CD4-positive, alpha-beta T cell treated with Interleukin-15 for 1 hour (primary cell): ENCODE results near the gene PEX3.
A peak's percentile ranks its signal among the peaks of the same experiment; 100 is the strongest.
"Not testable (repeated sequence)": the region's sequence is repeated elsewhere in the genome, so short reads cannot be mapped to it uniquely, and the experiment has no call there.

Experiments used
- DNase-seq: peaks from one replicate; pipeline ENCODE4 v3.0.0-alpha.2; 2020

PEX3 gene

DNA sequence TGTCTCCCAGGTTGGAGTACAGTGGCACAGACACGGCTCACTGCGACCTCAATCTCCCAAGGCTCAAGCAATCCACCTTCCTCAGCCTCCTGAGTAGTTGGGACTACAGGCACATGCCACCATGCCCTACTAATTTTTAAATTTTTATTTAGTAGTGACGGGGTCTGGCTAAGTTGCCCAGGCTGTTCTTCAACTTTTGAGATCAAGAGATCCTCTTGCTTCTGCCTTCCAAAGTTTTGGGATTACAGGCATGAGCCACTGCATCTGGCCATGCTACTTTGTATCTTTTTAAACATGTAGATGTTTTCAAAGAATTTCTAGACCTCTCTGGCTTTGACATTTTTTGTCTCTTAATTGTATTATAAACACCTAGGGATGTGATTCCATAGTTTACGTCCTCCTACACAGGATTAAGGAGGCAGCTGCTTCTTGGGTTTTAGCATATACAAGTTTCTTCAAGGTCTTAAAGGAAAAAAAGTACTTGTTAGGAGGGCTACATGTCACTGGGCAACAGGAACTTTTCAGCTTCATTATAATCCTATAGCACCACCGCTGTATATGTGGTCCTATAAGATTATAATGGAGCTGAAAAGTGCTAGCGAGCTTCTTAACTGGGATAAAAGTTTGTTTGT, 1.4 kb upstream of the PEX3 start:
- DNase-seq = no peak

DNA sequence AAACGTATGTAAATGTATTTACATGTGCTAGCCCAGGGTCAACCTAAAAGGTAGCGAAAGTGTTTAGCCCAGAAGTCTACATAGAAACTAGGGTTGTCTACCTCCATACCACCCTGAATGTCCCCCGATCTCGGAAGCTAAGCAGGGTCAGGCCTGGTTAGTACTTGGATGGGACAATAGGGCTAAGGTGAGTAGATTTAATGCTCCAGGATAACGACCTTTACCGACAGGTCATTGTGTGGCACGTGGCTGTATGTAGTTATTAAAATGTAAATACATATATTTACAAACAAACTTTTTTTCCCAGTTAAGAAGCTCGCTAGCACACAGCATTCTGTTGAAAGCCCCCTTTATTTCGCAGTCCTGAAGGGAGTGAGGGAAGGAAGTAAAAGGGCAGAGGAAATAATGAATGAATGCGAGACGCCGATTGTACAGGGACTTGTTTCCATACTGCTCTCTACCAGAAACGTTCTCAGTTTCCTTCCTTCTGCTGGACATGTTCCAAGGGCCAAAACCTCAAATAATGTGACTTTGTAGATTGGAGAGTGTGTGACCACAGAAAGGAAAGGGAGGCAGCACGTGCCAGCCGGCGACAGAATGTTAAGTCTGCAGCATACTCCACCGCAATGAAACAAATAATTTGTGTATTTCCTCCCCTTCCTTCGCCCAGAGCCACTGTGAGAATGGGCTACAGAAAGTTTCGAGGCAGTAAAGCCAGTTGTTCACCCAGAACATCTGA, 722 bp upstream of the PEX3 start:
- peak; percentile 38 for DNase-seq

DNA sequence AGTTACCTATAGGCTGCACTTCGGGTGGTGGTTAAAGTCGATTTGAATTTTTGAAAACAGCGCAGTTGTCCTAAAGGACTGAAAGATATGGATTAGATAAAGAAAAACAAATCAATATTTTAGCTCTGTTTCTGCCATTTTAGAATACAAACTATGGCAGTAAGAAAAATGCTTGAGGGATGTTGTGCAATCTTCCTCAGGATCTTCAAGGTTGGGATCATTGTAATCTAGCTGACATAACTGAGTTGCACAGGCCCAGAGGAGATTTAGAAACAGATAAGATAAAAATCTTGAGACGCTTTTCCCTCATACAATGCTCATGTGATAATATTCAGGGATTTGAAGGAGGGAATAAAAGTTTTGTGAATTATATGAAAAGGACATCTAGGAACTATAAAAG, 926 bp downstream of the PEX3 start:
- no peak for DNase-seq

DNA sequence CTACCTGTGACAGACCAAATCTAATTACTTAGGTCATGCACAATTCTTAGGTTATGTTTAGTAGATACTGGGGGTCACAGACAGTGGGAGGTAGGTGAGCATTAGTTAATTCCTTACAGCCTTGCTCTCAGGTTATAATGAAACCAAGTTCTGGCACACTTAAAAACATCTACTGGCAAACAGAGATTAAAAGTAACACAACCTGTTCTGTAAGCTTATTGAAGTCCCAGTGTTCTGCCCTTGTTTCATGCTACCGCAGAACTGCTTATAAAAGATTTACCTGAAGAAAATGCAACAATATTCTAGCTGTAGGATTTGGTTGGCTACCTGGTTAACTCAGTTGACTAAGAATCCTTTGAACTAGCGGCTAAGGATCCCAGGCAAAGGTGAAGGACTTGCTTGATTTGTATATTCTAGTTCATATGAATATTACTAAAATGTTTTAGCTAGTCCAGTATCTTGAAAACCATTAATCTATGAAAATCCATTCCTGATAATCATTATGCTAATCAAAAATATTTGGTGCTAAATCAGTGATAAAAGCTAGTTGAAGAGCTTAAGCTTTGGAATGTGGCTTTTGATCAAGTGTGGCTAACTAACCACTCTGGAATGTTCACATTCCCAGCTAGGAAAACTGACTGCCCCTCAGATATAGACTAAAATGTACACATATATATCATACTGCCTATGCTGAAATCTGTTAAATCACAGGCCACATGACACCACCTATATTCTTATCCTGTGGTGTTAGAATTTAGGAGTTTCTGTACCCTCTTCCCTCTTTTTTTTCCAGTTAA, 7.2 kb downstream of the PEX3 start:
- no peak for DNase-seq

DNA sequence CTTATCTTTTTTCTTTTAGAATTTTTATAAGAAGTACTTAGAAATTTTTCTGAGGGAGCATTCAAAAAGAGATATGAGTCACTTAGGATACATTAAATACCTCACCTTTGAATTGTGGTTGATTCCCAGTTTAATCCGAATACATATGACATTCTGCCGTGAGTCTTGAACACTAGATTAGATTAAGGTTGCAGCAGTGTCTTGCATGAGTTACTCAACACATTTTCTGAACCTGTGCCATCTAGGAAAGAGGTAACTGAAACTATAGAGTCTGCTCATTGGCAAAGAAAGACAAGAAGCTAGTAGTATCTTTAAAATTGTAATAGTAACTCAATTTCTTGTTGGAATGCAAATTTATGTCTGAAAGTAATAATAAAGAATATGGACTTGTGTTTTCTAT, 14.9 kb downstream of the PEX3 start:
- DNase-seq = no peak

DNA sequence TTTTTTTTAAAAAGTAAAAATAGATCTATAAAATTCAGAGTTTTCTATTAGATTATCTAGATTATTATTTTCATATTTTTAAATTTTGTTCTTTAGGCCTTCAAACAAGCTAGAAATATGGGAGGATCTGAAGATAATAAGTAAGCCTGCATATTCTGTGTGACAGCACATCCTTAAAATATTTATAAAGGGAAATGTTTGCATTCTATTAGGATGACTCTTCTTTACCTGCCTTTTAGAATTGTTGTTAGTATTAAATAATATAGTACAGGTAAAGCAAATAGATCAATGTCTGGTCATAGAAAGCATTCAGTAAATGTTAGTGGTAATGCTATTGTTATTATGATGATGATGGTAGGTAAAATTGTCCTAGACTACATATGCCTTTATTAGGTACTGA, 17.4 kb downstream of the PEX3 start:
- DNase-seq = no peak

DNA sequence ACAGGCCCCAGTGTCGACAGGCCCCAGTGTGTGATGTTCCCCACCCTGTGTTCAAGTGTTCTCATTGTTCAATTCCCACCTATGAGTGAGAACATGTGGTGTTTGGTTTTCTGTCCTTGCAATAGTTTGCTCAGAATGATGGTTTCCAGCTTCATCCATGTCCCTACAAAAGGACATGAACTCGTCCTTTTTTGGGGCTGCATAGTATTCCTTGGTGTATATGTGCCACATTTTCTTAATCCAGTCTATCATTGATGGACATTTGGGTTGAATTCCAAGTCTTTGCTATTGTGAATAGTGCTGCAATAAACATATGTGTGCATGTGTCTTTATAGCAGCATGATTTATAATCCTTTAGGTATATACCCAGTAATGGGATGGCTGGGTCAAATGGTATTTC, 18.2 kb downstream of the PEX3 start:
- not testable (repeated sequence) for DNase-seq

DNA sequence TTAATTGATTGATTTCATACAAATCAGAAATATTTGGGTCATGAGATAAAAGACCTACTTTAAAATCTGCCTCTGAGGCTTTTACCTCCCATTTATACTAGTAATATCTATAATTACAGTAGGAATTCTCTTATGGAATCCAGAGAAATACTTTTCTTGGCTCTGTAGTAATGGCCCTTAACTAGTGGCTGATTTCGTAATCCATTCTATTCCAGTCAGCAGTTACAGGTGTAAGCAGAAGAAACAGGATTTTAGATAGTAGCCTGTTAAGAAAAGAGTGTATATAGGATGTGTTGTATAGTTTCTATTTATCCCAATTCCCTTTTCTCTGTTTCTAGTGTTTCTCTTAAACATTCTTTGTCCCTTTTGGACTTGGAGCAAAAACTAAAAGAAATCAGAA, 21.2 kb downstream of the PEX3 start:
- DNase-seq = no peak

DNA sequence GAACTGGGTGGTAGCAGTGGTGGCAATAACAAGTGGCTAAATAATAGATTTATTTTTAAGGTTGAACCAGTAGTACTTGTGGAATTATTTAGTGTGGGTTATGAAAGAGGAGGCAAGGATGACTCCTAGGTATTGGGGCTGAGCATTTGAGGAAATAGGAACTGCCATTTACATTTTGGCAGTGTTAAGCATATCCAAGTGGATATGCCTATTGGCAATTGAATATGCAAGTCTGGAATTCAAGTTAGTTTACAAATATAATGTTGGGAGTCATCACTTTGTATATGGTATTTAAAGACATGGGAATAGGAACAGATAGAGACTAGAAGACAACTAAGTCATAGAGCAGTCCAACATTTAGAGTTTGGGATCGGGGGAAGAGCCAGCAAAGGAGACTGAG, 25.9 kb downstream of the PEX3 start:
- no peak for DNase-seq

DNA sequence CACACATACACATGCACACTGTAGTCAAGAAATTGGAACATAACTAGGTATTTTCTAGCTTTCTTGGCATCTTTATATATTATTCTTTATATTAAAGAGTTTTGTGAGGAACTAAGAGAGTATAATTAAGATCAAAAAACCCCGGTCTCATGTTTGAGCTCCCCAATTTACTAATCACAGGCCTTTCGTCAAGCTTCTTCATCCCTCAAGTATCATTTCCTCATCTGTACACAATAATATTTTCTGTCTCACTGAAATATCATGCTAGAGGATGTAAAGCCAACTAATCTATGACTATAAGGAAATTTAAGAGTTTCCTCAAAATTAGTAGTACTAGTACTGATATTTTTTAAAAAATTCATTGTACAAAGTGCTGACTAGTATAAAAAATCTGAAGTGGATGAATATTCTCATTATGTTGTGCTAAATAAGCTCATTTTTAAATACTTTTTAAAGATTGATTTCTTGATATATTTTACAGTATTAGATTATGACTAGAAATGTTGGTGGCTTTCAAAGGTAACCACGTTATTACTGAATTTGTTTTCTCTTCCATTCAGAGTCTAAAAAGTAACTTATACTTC, 28.0 kb downstream of the PEX3 start:
- DNase-seq = no peak

DNA sequence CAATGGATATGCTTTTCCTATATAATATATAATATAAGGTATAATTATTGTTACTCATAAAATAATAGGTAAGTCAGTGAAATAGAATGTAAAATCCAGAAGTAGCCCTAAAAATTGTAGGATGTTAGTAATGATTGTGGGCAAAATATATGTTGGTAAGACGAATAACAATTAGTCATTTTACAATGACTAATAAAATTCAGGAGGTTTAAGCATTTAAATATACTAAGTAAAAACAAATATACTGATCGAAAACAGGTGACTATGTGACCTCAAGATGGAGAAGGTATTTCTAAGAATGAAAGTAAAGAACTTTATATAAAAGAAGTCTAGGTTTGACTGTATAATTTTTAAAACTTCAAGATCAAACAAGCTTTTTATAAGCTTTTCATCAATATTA, 32.0 kb downstream of the PEX3 start:
- no peak for DNase-seq

DNA sequence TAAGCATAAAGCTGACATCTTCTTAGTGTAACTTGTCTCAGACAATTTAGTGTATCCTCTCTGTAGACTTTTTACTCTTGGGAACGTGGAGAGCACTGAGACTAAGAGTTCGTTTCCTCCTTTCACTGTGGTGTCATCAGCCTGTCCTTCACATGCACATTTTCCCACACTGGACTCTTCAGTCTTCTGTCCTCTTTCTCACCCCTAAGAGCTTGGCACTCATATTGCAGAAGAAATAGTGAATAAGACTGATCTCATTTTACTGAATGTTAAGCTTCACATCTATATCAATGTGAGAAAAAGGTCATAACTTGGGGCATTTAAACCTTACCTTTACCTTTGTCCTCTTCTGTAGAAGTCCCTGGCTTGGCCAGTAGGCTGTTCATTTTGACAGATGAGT, 35.4 kb downstream of the PEX3 start:
- no peak for DNase-seq

DNA sequence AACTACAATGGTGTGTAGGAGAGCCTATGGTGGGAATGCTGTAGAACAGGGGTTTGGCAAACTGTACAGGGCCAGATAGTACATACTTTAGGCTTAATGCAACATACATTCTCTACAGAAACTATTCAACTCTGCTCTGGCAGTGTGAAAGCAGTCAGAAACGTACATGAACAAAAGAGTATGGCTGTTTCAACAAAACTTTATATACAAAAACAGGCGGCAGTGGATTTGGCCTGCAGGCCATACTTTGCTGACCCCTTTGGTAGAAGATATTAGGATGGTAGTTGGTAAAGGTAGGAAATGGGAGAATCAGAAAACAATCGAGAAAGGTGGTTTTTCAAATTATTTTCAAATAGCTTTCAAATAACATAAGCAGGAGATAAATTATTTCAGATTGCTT, 36.1 kb downstream of the PEX3 start:
- no peak for DNase-seq

DNA sequence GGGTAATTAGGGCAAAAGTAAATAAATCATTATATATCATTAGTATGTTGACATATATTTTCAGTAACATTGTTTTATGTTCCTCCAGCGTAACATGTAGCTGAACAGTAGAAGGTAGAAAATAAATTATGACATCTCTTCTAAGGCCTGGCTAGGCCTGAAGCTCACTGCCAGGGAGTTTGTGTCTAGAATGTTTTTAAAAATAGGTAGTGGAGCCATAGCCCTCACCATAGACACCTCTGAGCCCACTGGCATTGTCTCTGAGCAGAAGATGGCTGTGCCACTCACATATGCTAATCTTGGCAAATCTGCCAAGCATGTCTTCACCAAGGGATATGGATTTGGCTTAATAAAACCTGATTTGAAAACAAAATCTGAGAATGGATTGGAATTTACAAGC, 39.6 kb downstream of the PEX3 start:
- DNase-seq = no peak

DNA sequence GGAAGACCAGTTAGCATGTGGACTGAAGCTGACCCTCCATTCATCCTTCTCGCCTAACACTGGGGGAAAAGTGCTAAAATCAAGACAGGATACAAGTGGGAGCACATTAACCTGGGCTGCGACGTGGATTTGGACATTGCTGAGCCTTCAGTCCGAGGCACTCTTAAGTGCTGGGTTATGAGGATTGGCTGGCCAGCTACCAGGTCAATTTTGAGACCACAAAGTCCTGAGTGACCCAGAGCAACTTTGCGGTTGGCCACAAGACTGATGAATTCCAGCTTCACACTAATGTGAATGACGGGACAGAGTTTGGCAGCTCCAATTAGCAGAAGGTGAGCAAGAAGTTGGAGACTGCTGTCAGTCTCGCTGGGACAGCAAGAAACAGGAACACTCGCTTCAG, 40.2 kb downstream of the PEX3 start:
- DNase-seq = no peak

DNA sequence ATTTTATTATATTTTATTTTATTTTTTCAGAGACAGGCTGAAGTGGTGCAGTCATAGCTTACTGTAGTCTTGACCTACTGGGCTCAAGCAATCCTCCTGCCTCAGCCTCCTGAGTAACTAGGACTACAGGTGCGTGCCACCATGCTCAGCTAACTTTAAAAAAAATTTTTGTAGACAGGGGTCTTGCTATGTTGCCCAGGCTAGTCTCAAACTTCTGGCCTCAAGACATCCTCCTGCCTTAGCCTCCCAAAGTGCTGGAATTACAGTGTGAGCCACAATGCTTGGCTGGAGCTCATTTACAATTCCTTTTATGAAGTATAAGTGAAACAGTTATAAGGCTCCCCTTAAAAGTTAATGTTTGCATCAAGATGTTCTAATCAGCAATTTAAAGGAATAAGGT, 46.4 kb downstream of the PEX3 start:
- DNase-seq = no peak

DNA sequence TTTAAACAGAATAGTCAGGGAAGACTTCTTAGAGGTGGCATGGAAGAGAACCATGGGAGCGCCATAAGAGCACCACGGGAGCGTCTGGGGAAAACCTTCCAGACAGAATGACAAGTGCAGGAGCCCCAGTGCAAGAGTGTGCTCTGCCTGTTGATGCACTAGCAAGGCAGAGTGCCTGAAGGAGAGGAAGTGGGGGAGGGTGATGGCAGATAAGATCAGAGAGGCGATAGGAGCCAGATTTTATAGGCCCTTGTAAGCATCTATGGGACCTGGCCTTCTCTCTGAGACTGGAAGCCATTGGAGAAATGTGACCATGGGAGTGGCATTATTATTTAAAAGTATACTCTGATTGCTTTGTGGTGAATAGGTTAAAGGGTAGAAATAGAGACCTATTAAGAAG, 47.8 kb downstream of the PEX3 start:
- DNase-seq = no peak

DNA sequence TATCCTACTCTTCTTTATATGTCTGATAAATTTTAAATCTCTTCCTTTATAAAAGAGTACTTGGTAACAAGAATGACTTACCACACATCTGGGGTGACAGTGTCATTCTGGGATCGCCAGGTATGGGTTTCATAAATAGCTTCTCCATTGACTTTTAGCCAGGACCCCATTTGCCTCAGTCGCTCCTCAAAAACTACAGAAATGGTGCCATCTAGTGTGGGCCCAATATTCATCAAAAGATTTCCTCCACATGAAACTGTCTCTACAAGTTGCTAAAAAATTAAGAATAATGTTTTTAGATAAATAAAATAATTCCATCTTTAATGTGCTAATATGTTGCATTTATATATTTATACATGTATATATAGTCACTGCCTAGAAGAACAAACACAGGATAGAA, 51.2 kb downstream of the PEX3 start:
- DNase-seq = no peak

DNA sequence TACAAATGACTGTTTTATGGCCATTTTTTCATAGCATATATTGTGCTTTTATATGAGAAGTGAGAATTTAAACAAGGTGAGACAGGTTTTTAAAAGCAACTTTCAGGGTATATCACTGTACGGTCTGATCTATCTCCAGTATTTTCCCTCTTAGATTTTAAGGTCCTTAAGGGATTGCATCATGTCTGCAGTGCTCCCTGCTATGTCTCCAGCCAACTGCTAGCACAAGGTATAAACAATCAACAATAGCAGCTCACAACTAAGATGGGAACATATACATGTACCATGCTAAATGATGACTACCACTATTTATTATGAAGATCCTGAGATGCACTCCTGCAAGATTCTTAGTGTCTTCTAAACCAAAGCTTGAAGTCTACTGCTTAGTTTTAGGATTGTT, 53.8 kb downstream of the PEX3 start:
- DNase-seq = no peak

DNA sequence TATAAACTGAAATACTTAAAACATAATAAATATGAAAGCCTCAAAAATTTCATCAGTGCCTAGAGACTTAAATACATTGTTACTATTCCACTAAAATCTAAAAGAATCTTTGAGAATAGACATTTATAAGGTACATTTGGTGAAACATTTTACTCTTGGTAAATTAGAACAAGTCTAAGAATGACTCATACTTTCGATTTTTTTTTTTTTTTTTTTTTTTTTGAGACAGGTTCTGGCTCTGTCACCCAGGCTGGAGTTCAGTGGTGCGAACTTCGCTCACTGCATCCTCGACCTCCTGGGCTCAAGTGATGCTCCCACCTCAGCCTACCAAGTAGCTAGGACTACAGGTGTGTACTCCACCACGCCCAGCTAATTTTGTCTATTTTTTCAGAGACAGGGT, 54.5 kb downstream of the PEX3 start:
- no peak for DNase-seq

DNA sequence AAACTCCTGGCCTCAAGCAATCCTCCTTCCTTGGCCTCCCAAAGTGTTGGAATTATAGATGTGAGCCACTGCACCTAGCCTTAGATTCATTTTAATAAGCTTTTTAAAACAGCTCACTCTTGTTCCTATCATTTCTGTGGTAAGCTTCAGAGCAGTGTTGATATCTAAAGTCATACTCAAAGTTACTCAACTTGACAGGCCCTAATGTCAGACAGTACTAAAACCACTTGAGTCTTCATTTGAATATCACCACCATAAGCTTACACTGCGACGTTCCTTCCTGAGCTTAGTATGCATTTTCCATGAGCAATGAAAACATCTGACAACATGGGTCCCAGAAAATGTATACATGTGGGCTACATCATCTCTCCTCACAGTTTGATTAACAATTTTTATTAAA, 54.9 kb downstream of the PEX3 start:
- no peak for DNase-seq

DNA sequence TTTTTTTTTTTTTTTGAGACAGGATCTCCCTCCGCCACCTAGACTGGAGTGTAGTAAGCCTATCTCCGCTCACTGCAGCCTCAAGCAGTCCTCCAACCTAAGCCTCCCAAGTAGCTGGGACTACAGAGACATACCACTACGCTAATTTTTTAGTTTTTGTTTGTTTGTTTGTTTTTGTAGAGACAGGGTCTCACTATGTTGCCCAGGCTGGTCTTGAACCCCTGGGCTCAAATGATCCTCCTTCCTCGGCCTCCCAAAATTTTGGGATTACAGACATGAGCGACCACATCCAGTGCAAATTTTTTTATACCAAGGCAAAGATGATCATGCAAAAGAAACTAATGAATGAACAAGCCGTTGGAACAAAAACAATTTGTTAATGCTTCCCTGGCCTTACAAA, 55.6 kb downstream of the PEX3 start:
- no peak for DNase-seq

DNA sequence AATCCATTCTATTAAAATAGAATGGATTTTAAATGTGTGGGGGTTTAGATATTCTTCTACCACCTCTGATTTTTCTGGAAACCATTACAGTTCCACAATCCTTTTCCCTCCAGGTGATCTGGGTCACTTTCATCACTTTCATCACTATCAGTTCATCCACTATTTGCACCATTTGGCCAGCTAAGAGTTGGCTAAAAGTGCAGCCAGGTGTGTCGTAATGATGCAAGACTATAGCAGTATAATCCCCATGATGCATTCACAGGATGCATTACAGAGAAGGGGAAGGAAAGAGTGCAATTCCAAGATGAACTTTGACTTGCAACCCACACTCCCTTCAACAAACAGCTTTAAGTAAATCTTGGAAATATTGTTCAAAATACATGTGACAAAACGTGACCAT, 56.0 kb downstream of the PEX3 start:
- DNase-seq = no peak
